DMS153 treated with DMSO at 0.1 percent for 48 hours (cell line): ENCODE results near the gene ACACB.

Source experiments
- DNase-seq: peaks from one replicate; lab custom pipeline; 2025; ENCODE audit not compliant: unreplicated experiment; lab: John Stamatoyannopoulos, UW

Gene ACACB

DNA sequence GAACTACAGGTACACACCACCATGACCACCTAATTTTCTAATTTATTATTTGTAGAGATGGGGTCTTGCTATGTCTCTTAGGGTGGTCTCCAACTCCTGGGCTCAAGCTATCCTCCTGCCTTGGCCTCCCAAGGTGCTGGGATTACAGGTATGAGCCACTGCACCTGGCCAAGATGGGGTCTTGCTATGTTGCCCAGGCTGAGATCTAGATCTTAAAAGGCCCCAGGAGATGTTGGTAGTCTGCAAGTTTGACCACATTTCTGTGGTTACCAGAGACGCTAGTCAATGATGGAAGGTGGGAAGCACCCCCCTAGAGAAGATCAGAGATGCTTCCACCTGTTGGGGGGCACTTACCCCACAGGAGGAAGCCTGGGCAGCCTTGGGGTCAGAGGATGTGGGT, 158.0 kb downstream of the ACACB start:
- no peak for DNase-seq

- no peak for DNase-seq
Observed at GRCh38 chr12:109275173-109275572, 158.8 kb downstream of the ACACB start.

DNA sequence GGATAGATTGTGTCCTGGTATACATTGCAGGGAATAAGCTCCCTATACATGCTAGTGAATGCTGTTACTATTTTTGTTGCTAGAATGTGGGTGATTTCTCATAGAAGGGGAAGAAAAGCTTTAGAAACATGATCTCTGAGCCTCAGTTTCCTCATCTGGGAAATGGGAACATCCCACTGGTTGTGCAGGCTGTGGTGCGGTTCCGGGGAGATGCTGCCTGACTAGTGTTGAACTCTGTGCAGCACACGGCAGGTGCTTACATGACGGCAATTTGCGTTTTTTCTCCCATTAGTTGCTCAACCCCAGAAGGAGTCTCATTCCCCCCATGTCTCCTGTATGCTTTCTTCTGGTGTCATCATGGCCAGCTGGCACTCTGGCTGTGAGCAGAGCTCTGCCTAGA, 159.8 kb downstream of the ACACB start:
- DNase-seq = no peak

DNA sequence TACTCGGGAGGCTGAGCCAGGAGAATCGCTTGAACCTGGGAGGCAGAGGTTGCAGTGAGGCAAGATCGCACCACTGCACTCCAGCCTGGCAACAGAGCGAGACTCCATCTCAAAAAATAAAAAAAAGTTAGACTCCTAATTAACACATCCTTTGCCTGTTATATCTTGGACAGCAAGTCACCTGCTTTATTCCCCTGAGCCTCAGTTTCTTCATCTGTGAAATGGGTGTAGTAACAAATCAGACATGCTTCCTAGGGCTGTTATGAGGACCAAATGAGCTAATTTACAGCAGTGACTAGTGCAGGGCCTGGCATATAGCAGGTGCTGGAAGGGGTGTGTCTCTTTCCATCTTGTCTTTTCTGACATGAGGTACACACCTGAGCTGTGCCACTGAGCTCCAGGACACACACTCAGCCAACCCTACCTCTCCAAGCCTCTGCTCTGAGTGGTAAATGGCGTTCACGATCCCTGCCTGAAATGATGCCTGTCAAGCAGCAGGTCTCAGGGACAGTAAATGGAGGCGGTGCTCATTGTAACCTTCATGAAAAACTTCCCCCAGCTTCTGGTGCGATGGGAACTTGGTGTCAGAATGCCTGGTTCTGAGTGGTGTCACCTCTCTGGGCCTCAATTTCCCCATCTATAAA, 161.0 kb downstream of the ACACB start:
- DNase-seq = no peak

GRCh38 chr12:109277899-109278762, 161.7 kb downstream of the ACACB start:
- peak; percentile 39 for DNase-seq

DNA sequence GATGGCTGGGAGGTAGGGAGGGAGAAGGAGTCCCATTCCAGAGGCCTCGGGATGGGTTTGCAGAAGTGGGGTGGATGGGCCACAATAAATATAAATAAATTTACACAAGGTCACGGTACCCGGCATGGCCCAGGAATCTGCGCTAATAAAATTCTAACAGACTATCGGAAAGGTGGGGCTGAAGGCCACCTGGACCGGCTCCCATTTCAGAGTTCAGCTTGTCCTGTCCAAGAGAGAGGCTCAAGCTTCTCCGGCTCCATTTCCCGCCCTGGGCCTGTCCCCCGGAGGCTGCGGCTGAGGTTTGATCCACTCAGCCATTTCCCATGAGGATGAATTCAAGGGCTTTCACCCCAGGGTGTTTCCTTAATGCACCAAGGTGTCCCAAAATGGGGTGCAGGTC, 162.5 kb downstream of the ACACB start:
- DNase-seq = no peak

DNA sequence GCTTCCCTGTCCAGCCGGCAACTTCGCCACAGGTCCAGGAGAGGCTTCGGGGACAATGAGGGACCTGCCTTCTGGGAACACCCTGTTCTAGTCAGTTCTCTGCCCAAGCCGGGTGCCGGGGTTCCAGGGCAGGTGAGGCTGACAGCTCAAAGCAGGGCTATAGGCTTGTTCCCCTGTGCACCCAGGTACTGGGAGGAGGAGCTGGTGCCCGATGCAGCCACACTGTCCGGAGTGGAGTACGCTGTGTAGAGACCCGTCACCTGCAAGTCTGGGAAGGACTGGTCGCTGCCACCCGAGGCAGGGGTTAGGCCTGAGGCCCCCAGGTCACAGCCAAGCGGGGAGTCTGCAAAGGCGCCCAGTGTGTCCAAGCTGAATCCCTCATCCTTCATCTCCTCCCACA, 163.1 kb downstream of the ACACB start:
- DNase-seq = no peak

DNA sequence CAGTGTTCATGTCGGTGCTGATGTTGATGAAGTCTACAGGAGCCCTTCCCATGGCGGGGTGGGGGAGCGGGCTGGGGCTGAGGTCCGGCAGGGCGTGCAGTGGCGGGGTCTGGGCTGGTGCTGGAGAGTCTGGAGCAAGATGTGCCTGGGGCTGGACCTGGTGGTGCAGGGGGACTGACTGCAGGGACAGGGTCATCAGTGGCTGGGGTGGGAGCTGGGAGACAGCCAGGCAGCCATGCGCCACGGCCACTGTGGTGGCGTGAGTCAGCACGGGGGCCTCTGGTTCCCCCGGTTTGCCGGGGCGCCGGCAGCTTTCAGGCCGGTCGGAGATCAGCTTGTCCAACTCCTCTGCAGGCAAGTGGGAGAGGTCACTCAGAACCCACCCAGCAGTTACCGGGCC, 165.1 kb downstream of the ACACB start:
- no peak for DNase-seq

DNA sequence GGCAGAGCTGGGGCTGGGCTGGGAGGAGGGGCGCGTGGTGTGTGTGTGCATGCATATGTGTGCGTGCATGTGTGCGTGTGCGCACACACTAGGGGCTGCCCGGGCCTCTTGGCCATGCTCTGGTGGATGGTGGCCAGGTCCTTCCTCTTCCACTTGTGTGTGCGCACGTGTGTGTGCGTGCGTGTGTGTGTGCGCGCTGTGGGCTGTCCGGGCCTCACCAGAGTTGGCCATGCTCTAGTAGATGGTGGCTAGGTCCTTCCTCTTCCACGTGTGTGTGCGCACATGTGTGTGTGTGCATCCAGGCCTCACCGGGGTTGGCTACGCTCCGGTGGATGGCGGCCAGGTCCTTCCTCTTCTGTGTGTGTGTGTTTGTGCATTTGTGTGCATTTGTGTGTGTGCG, 168.0 kb downstream of the ACACB start:
- DNase-seq = no peak

- DNase-seq = no peak
Observed at GRCh38 chr12:109286252-109286651, 169.9 kb downstream of the ACACB start.

DNA sequence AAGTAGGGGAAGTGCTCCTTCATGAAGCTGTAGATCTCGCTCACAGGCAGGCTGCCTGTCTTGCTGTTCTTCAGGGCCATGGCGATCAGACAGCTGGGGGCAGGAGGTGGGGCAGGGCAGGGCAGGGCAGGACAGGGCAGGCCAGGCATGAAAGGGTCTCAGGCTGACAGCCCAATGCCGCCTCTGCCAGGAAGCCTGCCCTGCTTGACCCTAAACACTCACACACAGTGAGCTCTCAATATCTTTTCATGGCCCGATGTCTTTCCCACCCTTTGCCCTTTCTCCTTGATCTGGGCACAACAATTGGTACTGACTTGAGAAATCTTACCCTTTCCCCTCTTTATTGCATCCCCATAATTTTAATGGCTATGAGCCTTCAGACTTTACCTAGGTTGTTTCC, 170.3 kb downstream of the ACACB start:
- no peak for DNase-seq

DNA sequence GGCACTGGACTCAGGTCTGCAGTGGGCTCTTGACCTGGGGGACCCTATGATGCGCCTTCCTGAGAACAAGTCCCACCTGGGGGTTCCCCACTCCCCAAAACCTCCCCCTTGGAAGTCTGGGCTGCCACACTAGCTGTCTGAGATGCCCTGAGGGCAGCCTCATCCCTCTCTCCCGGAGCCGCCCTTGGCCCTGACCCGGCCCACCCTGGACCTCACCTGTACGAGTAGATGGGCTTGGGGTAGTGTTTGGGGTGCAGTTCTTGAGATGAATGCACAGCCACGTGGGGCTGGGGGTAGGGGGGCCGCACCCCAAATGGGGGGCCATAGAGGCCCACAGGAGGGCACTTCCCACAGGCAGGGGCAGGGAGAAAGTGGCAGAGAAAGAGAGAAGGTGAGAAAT, 170.8 kb downstream of the ACACB start:
- DNase-seq = no peak

DNA sequence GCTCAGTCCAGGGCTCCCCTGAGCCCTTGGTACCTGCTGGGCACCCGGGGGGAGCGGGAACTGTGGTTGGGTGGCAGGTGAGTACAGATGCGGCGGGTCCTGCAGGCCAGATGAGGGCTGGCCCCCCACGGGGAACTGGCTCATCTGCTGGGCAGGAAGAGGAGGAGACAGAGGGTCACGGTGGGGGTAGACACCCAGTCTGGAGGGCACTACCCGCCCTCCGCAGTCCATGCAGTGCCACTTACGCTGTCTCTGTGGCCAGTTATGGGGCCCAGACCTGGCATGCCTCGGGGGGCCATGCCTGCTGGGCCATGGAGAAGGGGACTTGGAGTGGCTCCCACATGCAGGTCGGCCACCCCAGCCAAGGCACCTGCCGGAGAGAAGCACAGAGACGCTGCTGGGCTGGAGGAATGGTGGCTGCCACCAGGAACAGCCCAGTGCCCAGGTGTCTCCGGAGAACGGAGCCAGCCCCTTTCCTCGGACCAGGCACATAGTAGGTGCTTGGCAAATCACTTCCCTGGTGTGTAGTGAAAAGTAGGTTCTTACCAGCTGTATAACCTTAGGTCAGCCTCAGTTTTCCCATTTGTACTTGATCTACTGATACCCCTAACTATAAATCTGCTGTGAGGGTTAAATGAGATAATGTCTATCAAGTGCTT, 171.6 kb downstream of the ACACB start:
- DNase-seq = no peak

DNA sequence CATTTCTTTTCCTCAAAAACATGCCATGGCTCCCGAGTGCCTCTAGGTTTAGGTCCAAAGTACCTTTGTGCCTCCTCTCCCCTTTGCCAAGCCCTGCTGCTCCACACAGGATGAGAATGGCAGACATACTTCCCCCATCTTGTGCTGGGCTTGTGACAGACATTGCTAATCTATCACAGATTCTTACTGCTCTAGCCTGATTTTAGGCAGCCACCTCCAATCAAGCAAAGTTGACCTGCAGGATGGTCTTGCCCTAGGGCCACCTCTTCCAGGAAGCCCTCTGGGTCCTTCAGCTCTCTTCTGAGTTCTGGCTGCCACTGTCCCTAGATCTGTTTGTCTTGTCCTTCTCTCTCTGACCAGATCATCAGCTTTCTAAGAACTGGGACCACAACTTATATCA, 172.2 kb downstream of the ACACB start:
- no peak for DNase-seq

- no peak for DNase-seq
Observed at GRCh38 chr12:109289004-109289403, 172.6 kb downstream of the ACACB start.

DNA sequence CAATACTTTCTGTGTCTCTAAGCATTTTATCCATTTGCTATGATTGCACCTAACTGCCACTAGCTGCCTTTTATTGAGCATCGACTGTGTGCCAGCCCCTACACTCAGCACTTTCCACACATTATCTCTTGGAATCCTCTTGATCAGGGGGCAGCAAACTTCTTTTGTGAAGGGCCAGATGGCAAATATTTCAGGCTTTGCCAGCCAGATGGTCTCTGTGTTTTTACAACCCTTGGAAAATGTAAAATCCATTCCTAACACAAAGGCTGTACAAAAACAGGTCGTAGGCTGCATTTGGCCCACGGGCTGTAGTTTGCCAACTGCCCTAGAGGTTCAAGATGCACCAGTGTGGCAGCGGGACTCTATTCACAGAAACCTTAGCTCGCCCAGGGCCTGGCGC, 173.2 kb downstream of the ACACB start:
- no peak for DNase-seq

GRCh38 chr12:109290061-109290460, 173.7 kb downstream of the ACACB start:
- DNase-seq = no peak

DNA sequence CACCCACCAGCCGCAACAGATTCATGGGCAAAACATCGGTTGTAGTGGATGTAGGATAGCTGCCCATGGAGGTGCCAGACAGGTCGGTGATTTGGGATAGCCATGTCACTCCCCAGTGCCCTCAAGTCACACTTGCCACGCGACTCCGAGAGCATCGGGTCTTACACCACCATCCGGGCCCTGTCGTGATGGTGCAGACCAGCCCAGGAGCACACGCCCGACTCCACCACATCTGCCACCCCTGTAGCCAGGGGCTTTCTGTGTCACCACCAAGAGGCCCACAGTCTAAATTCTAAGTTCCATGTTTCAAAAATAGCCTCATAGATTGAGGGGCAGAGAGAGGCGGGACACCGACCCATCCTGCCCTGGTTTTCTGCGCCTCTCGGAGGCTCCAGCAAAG, 174.7 kb downstream of the ACACB start:
- DNase-seq = no peak

- DNase-seq = peak; percentile 97
Observed at GRCh38 chr12:109291521-109292341, 175.3 kb downstream of the ACACB start.

DNA sequence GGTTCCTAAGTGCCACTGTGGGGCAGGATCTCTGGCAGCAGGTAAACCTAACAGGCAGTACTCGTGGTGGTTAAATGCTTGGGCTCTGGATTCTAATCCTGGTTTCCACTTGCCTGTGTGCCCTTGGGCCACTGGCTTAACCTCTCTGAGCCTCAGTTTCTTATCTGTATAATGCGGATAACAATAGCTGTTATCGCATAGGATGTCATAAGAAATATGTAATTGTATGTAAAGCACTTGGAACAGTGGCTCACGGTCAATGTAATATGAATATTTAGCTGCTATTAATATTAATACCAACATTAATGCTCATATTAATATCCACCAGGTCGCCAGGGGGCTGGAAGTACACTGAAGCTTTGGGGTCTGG, 175.9 kb downstream of the ACACB start:
- DNase-seq = no peak

- no peak for DNase-seq
Observed at GRCh38 chr12:109293106-109293505, 176.7 kb downstream of the ACACB start.
